HG03378 (cell line): ENCODE data around the gene YWHAH.

ENCODE experiments used
- ATAC-seq: cut with Tn5 transposase; IDR thresholded peaks from one replicate; pipeline ENCODE4 v1.9.1; 2021; ENCODE audit warnings: mild to moderate bottlenecking, moderate library complexity; ENCODE audit not compliant: unreplicated experiment

The YWHAH gene

DNA sequence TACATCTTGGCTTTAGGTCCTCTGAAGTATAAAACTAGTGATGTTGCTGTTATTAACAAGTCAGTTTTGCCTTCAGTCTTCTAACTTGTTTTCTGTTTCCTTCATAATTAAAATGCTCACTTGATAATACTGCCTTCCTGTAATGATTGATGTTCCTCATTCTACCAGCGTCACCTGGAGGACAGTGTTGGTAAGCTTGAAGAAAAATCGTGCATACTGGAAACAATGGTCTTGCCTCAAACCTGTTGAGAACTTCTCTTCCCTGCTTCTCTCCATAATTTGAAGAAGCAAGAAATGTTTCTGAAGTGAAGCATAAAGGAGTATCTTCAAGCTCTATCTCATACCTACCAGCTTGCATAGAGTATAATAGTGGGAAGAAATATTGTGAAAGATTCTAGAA is 3.0 kb downstream of the YWHAH start:
- no peak for ATAC-seq

DNA sequence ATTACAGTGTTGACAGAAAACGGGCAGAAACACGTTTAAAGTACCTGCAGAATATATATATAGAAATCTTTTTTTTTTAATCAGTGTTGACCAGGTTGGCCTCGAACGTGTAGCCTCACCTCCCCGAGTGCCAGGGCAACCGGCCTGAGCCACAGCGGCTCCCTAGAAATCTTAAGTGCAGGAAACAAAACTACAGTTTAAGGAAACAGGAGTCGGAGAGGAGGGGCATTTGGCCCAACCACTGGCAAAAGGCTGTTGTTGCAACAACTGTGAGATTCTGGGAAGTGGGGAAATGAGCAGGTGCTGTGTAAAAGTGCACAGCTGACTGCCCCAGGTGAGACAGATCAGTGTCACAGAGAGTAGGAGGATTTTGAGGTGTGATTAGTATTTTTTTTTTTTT is 3.7 kb downstream of the YWHAH start:
- no peak for ATAC-seq

DNA sequence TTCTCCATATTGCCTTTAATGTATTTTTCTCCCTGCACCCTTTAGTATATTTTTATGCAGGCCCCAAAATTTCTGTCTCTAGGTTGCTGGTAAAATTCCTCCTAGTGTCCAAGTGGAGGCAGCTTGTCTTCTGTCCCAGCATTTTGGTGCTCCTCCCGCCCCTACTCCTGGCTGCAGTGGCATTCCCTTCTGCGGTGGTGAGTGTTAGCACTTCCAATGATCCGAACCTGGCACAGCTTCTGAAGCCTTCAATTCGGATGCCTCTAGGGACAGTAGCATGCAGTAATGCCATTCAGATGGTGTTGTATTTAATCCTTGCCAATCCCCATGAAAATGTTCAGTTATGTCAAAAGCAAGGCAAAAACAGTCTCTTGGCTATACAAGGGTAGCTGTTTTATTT is 5.9 kb downstream of the YWHAH start:
- ATAC-seq: no peak

DNA sequence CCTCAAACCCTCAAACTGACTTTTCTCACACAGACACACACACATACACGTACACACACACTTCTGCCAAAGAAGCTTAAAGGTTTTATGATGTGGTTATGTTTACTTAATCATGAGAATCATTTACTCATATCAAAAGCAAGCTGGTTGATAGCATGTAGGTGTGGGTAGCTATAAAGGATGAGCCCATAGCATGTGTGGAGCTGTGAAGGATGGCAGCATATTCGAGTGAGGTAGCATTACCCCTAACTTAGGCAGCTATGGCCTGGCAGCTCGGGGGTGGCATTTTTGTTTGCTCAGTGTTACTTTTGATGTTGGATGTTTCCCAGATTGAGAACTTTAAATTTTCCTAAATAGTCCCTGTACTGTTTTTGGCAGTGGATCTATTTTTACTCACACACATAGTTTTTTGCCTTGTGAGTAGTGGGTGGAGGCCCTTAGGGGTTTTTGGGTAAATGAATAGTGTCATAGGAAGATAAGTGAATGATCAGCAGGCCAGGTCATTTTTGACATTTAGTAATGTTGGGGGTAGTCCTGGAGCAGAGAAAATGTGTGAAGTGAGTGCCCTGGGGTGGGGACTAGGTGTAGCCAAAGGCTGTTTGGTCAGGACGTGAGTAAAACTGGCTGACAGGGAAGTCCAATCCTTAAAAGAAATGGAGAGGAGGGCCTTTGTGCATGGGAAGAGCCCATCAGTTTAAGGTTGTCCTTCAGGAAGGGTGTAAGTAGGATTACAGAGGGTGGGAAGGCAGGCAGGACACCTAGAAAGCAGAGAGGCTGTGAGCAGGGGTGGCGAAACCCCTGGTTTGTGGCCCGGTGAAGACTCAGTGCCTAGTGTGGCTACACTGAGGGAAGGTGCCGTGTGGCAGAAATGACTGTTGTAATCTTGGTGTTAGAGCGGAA is 7.1 kb downstream of the YWHAH start:
- ATAC-seq: no peak

DNA sequence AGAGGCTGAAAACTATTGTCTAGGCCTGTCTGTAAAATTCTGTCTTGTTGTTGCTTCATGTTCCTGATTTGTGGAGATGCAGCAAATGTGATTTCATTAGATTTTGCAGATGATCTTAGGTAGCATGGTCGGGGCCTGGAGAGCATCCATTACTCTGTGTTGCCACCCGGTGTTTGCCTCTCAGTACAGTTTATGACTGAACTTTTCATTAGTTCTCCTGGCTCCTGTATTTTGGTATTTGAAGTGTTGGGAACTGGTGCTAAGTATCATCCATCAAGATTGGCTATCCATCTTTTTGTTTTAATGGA is 7.7 kb downstream of the YWHAH start:
- ATAC-seq: no peak

DNA sequence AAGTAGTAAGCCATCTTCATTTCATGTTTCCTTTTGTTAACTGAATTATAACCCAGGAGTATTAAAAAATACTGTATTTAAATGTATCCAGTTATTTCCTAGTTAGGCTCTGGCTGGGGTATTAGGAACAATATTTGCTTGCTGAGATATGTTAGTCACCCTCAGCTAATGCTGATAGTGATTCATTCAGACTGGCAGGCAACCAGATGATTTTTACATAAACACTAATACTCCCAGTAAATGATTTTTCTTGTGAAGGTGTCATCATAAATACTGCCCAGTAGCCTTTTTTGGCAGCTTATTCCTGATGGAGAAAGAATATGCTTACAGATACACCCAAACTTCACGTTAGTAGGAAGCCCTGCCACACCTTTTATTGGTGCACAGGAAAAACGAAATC is 8.1 kb downstream of the YWHAH start:
- no peak for ATAC-seq

DNA sequence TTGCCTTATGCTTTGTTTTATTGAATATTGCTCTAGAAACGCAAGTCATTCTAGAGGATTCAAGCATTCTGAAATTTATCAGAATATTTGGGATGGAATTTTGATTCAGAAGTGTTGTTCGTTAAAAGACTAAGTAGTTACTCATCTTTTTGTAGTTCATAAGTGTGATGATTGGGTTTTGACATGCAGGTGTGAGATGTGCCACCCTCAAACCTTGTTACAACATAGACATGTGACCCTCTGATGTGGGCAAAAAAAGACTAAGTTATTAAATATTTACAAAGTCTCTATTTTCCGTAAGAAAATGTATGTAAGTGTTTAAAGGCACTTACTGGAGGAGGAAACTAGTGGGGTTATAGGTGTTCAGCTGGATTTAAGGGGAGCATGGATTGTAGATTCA is 8.9 kb downstream of the YWHAH start:
- no peak for ATAC-seq

DNA sequence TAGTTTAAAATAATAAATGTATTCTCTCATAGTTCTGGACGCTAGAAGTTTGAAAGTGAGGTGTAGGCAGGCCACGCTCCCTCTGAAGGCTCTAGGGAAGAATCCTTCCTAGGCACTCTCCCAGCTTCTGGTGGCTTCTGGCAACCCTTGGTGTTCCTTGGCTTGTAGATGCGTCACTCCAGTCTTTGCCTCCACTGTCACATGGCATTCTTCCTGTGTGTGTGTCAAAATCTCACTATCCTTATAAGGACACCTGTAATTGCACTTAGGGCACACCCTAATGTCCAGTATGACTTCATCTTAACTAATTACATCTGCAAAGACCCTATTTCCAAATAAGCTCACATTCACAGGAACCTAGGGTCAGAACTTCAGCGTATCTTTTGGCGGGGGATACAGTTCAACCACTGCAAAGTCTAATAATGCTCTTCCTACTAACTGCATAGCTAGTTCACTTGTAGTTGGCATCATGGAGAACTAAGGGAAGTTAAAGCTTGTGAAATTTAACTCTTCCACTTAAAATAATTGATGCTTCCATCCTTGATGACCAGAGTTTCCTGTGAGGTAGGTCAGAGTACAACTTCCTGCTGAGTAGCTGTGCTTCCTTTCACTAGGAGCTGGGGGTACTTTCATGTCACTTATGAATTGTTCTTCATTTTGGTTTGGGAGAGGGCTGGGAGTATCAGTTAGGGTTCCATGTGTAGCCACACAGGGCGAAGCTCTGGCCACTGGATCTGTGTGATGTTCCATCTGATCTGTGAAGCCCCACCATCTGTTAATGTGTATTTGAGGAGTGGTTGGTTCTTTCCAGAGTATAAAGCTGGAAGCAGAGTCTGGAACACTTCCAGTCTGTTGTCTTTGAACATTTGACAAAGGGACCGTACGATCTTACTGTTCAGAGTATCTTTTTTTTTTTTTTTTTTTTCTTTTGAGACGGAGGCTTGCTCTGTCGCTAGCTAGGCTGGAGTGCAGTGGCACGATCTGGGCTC is 10.5 kb downstream of the YWHAH start:
- ATAC-seq: no peak

DNA sequence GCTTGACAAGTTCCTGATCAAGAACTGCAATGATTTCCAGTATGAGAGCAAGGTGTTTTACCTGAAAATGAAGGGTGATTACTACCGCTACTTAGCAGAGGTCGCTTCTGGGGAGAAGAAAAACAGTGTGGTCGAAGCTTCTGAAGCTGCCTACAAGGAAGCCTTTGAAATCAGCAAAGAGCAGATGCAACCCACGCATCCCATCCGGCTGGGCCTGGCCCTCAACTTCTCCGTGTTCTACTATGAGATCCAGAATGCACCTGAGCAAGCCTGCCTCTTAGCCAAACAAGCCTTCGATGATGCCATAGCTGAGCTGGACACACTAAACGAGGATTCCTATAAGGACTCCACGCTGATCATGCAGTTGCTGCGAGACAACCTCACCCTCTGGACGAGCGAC is 12.0 kb downstream of the YWHAH start:
- ATAC-seq: no peak

DNA sequence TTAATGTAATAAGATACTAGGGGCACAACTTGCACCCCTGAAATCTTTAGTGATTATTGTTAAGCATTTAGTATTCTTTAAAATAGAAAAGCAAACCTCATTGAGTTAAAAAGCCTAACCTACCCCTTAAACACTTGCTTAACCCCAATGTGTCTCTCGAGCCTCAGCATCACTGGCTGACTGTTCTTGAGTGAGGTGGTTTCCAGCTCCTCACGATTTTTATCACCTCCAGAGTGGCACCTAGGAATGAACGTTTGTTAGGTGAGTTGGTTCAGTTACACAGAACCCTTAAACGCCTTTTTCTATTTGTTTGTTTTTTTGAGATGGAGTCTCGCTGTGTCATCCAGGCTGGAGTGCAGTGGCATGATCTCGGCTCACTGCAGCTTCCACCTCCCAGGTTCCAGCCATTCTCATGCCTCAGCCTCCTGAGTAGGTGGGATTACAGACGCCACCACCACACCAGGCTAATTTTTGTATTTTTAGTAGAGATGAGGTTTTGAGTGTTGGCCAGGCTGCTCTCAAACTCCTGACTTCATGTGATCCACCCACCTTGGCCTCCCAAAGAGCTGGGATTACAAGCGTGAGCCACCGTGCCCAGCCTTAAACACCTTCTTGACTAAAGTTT is 13.7 kb downstream of the YWHAH start:
- ATAC-seq: no peak

DNA sequence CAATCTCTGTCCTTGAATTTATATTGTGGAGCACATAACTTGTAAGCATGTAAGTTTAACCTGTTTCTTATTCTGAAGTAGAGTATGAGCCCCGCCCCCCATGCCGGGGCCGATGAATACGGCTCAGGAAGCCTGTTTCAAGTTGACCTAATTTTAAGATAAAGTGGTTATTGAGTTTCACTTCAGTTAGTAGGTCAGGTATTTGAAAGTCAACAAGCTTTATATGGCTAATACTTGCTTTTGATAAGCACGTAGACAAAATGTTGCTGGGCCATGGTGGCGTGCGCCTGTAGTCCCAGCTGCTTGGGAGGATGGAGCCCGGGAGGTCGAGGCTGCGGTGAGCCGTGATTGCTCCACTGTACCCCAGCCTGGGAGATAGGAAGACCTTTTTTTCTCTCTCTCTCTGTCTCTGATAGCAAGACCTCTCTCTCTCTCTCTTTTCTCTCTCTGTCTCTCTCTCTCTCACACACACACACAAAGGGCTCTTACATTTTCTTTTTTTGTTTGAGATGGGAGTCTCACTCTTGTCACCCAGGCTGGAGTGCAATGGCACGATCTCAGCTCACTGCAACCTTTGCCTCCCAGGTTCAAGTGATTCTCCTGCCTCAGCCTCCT is 14.4 kb downstream of the YWHAH start:
- no peak for ATAC-seq

DNA sequence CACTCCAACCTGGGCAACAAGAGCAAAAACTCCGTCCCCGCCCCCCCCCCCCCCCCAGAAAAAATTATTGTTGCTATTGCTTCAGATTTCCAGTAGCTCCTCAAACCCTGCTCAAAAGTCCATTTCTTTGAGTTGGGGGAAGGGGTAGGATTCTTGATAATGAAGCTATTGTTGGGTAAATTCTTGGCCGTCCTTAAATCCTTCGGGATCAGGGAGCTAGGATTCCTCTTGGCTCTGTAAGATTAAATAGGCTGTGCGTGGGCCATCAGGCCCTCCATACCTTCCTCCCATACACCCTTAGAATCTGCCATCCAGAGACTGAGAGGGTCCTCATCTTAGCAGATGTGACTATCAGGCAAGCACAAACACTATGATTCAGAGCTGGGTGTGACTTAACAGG is 16.4 kb downstream of the YWHAH start:
- no peak for ATAC-seq

DNA sequence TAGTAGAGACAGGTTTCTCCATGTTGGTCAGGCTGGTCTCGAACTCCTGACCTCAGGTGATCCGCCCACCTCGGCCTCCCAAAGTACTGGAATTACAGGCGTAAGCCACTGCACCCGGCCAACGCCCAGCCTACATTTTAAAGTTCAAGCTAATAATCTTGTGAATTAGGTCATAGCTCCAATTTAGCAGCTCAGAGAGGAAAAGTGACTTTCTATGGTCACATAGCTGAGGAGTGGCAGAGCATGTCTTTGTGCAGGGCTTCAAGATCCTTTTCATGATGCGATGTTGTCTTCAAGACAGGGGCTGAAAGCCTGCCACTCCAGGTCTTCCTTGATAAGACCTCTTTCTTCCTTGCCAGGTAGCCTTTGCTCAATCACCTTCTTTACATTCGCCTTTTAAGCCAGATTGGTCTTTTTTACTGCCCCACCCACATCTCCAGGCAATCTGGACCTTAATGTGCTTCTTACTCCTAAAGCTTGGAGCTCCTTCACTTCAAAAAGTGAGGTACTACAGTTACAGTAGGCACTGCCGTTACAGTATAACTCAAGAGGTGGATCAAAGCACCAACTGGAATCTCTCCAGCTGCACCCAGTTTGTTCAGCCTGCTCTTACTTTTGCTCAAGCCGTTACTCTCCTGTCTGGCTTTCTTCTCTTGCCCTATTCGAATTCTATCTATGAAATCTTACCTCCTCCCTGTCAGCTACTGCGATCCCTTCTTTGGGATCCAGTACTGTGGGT is 18.2 kb downstream of the YWHAH start:
- ATAC-seq: no peak

DNA sequence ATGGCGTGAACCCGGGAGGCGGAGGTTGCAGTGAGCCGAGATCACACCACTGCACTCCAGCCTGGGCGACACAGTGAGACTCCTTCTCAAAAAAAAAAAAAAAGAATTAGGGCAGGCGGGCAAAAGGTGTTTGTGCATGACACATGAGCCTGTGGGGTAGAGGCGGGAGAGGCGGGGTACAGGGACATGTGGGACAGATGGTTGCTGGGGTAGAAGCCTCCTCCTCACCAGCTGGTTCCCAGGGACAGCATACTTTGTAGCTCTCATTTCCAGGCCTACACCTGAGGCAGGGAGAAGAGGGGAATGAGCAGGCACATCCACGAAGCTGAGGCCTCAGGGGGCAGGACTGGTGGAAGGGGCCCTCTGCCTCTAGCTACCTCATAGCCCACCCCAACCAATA is 23.7 kb downstream of the YWHAH start:
- no peak for ATAC-seq

DNA sequence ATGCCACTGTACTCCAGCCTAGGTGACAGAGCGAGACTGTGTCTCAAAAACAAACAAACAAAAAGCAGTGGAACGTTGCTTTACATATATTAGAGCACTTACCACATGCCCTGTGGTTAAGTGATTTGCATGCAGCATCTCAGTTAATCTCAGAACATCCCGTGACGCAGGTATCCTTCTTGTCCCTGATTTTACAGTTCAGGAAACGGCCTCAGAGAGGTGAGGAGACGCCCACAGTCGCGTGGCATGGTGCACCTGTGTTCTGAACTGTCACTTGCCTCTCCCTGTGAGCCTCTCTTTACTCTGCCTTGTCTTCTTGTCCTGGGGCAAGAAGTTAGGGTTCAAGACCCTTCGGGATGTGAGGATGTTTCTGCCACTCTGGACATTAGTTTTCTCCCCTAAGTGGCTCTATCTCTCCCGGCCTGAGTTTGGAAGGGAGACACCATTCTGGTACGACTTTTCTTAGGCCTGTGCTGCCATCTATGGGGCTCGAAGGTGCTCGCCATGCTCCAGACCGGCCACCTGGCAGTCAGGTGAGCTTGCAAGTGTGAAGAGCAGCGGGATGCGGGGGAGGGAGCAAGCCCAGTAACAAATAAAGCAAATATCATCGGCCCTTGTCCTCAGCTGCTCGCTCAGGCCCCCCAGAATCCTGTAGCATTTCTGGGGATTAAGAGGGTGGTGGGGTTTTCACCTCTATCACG is 25.6 kb downstream of the YWHAH start:
- no peak for ATAC-seq

DNA sequence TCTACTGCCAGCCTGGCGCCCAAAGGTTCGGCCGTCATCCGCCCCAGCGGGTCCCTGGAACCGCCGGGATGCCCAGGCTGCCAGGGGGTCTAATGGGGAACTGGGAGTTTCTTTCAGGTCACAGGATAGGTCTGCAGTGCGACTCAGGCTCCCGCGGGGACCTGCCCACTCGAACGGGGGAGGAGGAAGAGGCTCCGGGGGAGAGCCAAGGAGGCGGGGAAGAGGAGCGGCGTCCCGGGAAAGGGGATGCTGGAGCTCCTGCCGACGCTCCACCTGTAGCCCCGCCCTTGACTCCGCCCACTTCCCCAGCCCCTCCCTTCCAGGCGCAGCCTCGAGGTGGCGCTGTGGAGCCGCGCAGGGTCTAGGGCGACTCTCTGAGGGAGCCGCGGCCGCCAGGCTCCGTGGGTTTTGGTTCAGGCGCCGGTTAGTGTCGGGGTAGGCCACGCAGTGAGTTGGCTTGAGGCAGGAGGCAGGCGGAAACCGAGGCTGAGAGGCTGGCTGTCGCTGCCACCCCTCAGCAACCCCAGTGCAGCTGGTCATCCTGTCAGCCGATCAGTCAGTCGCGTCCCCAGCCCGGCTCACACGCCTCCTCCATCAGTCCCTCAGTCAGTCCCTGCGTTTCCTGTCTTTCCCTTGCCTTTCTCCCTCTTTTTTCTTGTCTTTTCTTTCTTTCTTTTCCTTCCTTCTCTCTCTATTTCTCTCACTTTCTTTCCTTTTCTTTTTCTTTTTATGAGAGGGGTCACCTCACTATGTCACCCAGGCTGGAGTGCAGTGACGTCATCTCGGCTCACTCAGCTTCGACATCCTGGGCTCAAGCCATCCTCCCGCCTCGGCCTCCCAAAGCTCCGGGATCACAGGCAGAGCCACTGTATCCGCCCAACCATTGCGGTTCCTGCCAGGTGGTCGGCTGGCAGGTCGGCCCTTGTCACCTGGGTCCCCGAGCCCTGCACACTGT is 26.4 kb downstream of the YWHAH start:
- no peak for ATAC-seq

DNA sequence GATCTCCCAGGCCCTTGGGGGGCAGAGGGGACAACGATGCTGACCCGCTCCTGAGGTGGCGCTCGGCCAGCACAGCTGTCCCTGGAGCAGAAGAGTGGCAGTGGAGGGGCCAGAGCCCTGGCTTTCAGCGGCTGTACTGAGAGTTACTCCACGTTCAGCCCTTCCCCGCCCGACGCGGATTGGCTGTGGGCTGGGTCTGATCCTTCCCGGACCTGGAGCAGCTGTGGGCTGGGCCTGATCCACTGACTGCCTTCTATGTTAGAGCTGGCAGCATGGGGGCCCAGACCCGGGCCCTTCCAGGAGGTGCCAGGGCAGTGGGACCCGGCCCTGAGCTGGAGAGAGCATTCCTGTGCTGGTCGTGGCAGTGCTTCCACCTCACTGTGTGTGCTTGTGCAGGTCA is 27.8 kb downstream of the YWHAH start:
- no peak for ATAC-seq

DNA sequence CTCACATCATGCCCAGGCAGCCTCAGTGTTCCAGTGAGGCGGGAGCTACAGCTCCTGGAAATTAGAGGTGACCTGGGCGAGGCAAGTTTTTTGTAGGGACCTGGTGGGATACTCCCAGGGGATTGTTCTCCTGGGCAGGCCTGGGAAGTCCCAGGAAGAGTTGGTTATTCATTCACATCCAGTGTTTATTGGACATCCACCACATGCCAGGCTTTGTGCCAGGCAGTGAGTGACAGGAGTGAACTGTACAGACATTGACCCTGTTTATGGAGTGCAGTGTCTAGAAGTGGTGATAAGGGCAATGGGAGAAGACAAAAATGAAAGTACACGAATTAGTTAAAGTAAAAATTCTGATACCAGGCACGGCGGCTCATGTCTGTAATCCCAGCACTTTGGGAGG is 29.4 kb downstream of the YWHAH start:
- no peak for ATAC-seq
